K562 (cell line): ENCODE results near the gene WDR27.

Experiments
- ARID3A ChIP-seq: IDR thresholded peaks from 2 replicates; pipeline ENCODE4 v1.6.1; 2012; ENCODE audit warnings: low read depth, low read length, improper control_type of control experiment, borderline replicate concordance
- CTCF ChIP-seq, 3 experiments: IDR thresholded peaks in 2 of 3; conservative IDR thresholded peaks in 1 of 3; 2 replicates each; pipeline ENCODE4 v1.5.1; 2011 to 2012; ENCODE audit warnings: low read length in 3 of 3, mild to moderate bottlenecking in 3 of 3, control low read depth in 2 of 3, improper control_type of control experiment in 1 of 3, inconsistent platforms in 1 of 3, low read depth in 1 of 3, mixed read lengths in 1 of 3, moderate library complexity in 1 of 3; ENCODE audit not compliant: insufficient read depth in 2 of 3
- DPF2 ChIP-seq: fragments of 450-650 bp; IDR thresholded peaks from 2 replicates; pipeline ENCODE4 v1.6.1; 2016
- EZH2 ChIP-seq: IDR thresholded peaks from 2 replicates; pipeline ENCODE4 v1.6.1; 2012; ENCODE audit warnings: low read depth, mild to moderate bottlenecking, inconsistent platforms, low read length, borderline replicate concordance
- HIVEP1 ChIP-seq: fragments of 250-450 bp; sonication (Bioruptor Pico); IDR thresholded peaks from 2 replicates; pipeline ENCODE4 v1.4.0; 2020; ENCODE audit warnings: mild to moderate bottlenecking
- MAFG ChIP-seq: fragments of 450-650 bp; conservative IDR thresholded peaks from 2 replicates; pipeline ENCODE4 v1.6.1; 2016; ENCODE audit warnings: missing genetic modification characterization, missing compliant biosample characterization
- NCOA1 ChIP-seq: fragments of 450-650 bp; IDR thresholded peaks from 2 replicates; pipeline ENCODE4 v1.6.1; 2016; ENCODE audit warnings: low read depth
- NRF1 ChIP-seq, 2 experiments: fragments of 450-650 bp; IDR thresholded peaks in 1 of 2; conservative IDR thresholded peaks in 1 of 2; 2 replicates each; pipeline ENCODE4 v1.6.1; 2014; ENCODE audit warnings: mild to moderate bottlenecking in 2 of 2
- ZNF263 ChIP-seq: sonication (generic); formaldehyde crosslinking; IDR thresholded peaks from 2 replicates; pipeline ENCODE4 v1.8.0; 2022; ENCODE audit warnings: mild to moderate bottlenecking, missing genetic modification reagents, borderline replicate concordance
- ZNF280B ChIP-seq: fragments of 250-450 bp; sonication (Bioruptor Pico); IDR thresholded peaks from 2 replicates; pipeline ENCODE4 v1.5.1; 2021; ENCODE audit warnings: mild to moderate bottlenecking
- TF ChIP-seq, protein P1 (sequence below): sonication (generic); formaldehyde crosslinking; IDR thresholded peaks from 2 replicates; pipeline ENCODE4 v1.5.0; 2020; ENCODE audit warnings: missing genetic modification reagents
- TF ChIP-seq, protein P2 (sequence below): sonication (generic); formaldehyde crosslinking; IDR thresholded peaks from 2 replicates; pipeline ENCODE4 v1.8.0; 2022; ENCODE audit warnings: mild to moderate bottlenecking, missing genetic modification reagents

- no peak for TF ChIP-seq NCOA1
- TF ChIP-seq MAFG (tag) = no peak
- TF ChIP-seq NRF1 (conservative IDR thresholded peaks at IDR 0.05 in 1 of 2, IDR thresholded peaks at IDR 0.05 in 1 of 2) = no peak
- TF ChIP-seq ZNF280B (CRISPR knock-in tag) = no peak
- TF ChIP-seq EZH2 = no peak
- TF ChIP-seq, protein P1, sequence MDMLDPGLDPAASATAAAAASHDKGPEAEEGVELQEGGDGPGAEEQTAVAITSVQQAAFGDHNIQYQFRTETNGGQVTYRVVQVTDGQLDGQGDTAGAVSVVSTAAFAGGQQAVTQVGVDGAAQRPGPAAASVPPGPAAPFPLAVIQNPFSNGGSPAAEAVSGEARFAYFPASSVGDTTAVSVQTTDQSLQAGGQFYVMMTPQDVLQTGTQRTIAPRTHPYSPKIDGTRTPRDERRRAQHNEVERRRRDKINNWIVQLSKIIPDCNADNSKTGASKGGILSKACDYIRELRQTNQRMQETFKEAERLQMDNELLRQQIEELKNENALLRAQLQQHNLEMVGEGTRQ (CRISPR knock-in tag) = no peak
- no peak for TF ChIP-seq DPF2
- TF ChIP-seq CTCF (IDR thresholded peaks at IDR 0.05 in 2 of 3, conservative IDR thresholded peaks at IDR 0.05 in 1 of 3; ENCODE audit: insufficient read depth in 2 of 3, low read depth in 1 of 3, low read length in 3 of 3) = no peak
- no peak for TF ChIP-seq ZNF263 (CRISPR knock-in tag)
- no peak for TF ChIP-seq ARID3A
- TF ChIP-seq, protein P2, sequence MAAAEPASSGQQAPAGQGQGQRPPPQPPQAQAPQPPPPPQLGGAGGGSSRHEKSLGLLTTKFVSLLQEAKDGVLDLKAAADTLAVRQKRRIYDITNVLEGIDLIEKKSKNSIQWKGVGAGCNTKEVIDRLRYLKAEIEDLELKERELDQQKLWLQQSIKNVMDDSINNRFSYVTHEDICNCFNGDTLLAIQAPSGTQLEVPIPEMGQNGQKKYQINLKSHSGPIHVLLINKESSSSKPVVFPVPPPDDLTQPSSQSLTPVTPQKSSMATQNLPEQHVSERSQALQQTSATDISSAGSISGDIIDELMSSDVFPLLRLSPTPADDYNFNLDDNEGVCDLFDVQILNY = no peak
- TF ChIP-seq HIVEP1 (CRISPR knock-in tag) = no peak
Observed at GRCh38 chr6:169449221-169449620, 252.6 kb downstream of the WDR27 start.
